Fibroblast of villous mesenchyme (primary cell): ENCODE results near the gene SPATA19. TPM values are rescaled to one million over a fixed set of nuclear protein-coding genes. Genes with fewer than 3 reads are reported as not detected.

Experiments
- DNase-seq: peaks from one replicate; pipeline ENCODE4 v3.0.0-alpha.2; 2010; ENCODE audit warnings: low read depth
- H3K4me3 ChIP-seq: 2 replicates; pipeline ENCODE4 v1.5.1; 2011; ENCODE audit warnings: low read depth, mild to moderate bottlenecking, low read length
- total RNA-seq: library from RNA; depleted of rRNA; stranded (reverse); fragments of >200 nt; gene quantifications from 2 replicates; pipeline ENCODE4 v1.2.3, GENCODE V29; 2012
- TF ChIP-seq, protein P1 (sequence below): IDR thresholded peaks from 2 replicates; pipeline ENCODE4 v1.5.1; 2012; ENCODE audit warnings: low read depth, mild to moderate bottlenecking, low read length; ENCODE audit not compliant: insufficient read depth

The SPATA19 gene
- total RNA-seq, 1 donor: not detected

DNA sequence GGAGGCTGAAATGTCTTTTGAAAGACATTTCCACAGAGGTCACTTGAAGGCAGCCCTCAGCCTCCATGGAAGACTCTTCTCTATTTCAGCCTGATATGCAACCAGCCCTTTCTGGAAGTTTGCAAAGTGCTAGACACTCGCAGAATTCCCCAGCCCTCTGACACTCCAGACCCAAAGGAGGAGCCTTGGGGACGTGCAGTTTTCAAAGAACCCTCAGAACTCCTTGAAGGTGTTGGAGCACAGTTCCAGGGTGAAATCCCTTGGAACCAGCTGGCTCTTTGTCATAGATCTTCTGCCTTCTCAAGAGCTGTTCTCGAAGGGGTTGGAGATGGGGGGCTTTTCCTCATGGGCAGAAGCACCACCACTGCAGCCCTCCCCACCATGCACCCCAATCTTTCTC is 19.6 kb downstream of the SPATA19 start:
- TF ChIP-seq, protein P1, sequence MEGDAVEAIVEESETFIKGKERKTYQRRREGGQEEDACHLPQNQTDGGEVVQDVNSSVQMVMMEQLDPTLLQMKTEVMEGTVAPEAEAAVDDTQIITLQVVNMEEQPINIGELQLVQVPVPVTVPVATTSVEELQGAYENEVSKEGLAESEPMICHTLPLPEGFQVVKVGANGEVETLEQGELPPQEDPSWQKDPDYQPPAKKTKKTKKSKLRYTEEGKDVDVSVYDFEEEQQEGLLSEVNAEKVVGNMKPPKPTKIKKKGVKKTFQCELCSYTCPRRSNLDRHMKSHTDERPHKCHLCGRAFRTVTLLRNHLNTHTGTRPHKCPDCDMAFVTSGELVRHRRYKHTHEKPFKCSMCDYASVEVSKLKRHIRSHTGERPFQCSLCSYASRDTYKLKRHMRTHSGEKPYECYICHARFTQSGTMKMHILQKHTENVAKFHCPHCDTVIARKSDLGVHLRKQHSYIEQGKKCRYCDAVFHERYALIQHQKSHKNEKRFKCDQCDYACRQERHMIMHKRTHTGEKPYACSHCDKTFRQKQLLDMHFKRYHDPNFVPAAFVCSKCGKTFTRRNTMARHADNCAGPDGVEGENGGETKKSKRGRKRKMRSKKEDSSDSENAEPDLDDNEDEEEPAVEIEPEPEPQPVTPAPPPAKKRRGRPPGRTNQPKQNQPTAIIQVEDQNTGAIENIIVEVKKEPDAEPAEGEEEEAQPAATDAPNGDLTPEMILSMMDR: no peak
- DNase-seq: no peak
- H3K4me3 ChIP-seq: no peak overlapping the region

DNA sequence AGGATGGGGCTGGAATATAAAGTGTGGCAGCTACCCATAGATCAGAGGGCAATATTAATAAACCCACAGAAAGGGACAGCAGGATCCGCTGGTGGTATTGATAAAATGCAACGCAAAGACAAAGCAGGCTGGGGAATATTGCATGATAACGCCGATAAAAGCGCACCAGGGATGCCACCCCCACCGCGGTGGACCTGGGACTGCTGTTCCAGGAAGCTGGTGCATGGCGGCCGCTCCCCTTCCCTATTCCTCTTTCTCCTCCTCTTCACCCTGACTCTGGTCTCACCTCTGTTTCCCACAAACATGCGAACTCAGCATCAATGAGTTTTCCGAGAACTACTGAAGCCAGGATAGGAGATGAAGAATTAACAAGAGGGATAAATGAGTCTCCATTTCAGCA is 20.2 kb downstream of the SPATA19 start:
- DNase-seq: no peak
- no peak overlapping the region for H3K4me3 ChIP-seq
- TF ChIP-seq, protein P1: no peak

DNA sequence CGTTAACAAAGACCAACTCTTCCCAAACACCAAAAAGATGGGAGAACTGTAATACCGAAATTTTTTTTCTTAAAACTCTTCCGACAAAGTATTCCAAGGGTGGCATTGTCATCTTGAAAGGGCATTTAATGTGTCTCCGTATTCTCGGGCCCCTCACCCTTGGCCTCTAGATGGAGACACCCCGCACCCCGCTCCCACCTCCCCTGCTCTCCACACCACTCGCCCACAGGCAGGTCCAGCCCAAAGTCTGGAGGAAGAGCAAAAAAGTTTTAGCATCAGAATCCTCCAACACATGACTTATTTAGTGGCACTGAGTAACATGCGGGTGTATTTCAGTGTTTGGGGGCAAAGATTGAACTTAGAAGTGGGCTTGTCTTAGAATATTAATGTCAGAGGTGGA is 20.7 kb downstream of the SPATA19 start:
- DNase-seq: no peak
- TF ChIP-seq, protein P1: no peak
- H3K4me3 ChIP-seq: no peak overlapping the region

DNA sequence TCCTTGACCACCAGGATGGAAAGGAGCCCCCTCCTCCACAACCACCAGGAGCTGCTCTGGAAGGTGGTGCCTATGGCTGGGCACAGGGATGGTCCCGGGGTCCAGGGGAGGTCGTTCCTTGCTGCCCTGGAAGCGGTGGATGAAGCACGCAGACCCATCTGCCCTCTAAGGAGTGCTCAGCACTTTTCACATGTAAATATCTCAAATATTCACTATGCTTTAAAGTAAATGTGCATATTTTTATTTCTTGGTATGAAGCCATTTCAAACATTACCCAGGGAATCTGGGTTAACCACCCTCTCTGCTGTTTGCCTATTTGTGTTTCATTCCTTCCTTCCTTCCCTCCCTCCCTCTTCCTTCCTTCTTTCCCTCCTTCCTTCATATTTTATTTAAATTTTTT is 21.7 kb downstream of the SPATA19 start:
- no peak overlapping the region for H3K4me3 ChIP-seq
- TF ChIP-seq, protein P1: no peak
- DNase-seq: no peak

DNA sequence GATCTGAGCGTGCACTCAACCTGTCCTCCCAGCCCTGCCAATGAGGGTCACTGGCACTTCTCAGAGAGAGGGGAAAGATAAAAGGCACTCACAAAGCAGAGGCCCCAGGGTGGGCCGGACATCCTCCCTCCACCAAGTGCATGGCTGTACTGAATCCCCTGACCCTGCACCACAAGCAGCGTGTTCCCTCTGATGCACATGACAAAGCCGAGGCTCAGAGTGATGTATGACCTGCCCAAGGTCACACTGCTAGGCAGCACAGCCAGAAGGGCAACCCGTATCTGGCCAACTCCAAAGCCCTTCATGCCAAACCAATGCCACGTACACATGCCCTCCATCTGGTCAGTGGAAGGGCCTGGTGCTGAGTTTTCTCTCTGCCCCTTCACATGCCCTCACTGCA is 22.1 kb downstream of the SPATA19 start:
- no peak for DNase-seq
- TF ChIP-seq, protein P1: no peak
- no peak overlapping the region for H3K4me3 ChIP-seq

DNA sequence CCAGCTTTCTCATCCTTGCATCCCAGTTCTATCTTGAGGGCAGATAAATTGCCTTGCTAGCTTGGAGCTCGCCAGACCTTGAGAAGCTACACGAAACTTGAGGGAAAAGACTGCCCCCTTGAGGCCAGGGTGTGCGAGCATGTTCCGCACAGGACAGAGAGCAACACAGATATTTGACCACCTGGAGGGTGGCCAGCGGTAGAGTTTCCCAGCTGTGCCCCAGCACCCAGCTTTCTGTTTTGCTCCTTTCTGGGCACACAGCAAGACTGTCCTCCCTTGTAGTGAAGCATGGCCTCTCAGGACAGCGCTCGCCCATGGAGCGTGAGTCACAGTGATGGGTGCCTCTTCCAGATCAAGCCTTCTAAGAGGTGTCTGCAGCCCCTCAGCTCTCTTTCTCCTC is 23.5 kb downstream of the SPATA19 start:
- no peak for DNase-seq
- no peak overlapping the region for H3K4me3 ChIP-seq
- TF ChIP-seq, protein P1: no peak

DNA sequence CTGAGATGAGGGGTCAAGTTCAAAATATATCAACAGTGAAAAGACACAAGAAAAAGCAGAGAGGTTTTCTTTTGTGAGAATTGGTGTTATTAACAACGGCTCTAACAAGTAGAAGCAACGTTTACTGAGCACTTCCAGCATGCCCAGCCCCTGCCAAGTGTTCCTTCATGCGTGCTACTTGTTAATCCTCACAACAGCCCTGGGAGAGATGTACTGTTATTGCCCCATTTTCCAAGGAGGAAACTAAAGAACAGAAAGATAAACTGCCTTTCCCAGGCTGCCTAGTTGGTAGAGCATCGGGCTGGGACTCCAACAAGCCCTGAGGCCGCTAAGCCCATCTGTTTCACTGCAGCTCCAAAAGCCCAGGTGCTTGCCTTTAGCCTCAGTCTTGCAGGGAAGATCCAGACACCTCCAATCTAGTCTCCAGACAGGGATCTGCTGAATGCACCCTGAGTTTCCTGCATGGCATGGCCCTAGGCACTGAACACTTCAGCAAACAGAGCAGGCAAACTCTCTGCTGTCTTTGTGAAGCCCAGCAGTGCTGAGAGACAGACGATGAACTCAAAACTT is 25.5 kb downstream of the SPATA19 start:
- DNase-seq: no peak
- TF ChIP-seq, protein P1: no peak

More for the DNA sequence above, 25.5 kb downstream of the SPATA19 start:
- H3K4me3 ChIP-seq: no peak overlapping the region
